ENCODE measurements around the gene KAZN.

- TF ChIP-seq CTCF (IDR thresholded peaks at IDR 0.05; ENCODE audit: low read length) (no peak), EZH2 (optimal IDR thresholded peaks at IDR 0.05; ENCODE audit: low read depth, low read length) (no peak)
Observed at GRCh38 chr1:15117671-15118325, 519.3 kb downstream of the KAZN start.

Data from MM.1S (cell line).